Uterus (tissue), 2 donors: ENCODE data around the gene FBXO31.

Experiments used
- CTCF ChIP-seq, 4 experiments: fragments of 200-600 bp in 2 of 4; fragments of 450-650 bp in 2 of 4; sonication (generic) in 2 of 4; IDR thresholded peaks; one replicate each; pipeline ENCODE4 v1.5.1; 2016 to 2019; ENCODE audit warnings: antibody characterized with exemption in 4 of 4, mild to moderate bottlenecking in 2 of 4, moderate library complexity in 1 of 4
- POLR2A ChIP-seq, 2 donors: fragments of 450-650 bp; IDR thresholded peaks; one replicate each; pipeline ENCODE4 v1.6.1; 2016; ENCODE audit warnings: antibody characterized with exemption in 2 of 2, mild to moderate bottlenecking in 1 of 2, moderate library complexity in 1 of 2

- TF ChIP-seq CTCF (IDR thresholded peaks at IDR 0.05) (no peak), POLR2A (IDR thresholded peaks at IDR 0.05) (no peak)
Observed at GRCh38 chr16:87352818-87353217, 30.8 kb downstream of the FBXO31 start.
